NT2/D1 (cell line): ENCODE results near the gene PLTP.

Source experiments
- YY1 ChIP-seq: IDR thresholded peaks from 2 replicates; pipeline ENCODE4 v1.6.1; 2011; ENCODE audit not compliant: insufficient read length, insufficient read depth
- ZNF274 ChIP-seq: IDR thresholded peaks from 2 replicates; pipeline ENCODE4 v1.6.1; 2011; ENCODE audit warnings: mild to moderate bottlenecking, low read depth, low read length

DNA sequence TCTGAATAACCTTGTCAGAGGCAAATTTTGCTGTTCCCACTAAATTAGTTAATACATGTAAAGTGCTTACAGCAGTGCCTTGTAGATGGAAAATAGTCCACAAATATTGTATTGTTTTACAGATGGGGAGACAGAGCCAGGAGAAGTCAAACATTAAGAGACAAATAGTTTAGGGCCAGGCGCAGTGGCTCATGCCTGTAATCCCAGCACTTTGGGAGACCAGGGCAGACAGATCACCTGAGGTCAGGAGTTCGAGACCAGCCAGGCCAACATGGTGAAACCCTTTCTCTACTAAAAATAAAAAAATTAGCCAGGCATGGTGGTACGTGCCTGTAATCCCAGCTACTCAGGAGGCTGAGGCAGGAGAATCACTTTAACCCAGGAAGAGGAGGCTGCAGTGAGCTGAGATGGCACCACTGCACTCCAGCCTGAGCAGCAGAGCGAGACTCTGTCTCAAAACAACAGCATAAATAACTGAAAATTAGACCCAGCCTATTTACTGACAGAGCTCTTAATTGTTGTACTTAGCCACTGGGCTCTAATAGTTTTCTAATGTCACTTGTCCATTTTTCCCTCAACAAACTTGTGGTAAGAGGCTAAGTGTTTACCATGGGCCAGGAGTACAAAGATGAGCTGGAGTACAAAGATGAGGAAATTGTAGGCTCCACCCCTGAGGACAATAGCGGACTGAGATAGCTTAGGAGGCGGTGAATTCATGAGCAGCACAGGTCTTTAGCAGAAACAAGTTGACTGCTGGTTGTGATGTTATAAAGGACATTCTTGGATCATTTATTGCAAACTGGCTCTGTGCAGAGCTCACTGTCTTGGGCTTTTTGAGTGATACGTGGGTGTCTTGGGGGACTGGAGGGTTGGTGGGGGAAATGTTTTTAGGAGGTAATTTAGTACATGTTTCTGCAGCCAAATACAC lies 48.1 kb downstream of the PLTP start:
- TF ChIP-seq YY1 (no peak), ZNF274 (no peak)
